GM21786 (cell line): Measurements from ENCODE around the gene BRAF.
A peak's percentile ranks its signal among the peaks of the same experiment; 100 is the strongest.
"Not testable (repeated sequence)": the region's sequence is repeated elsewhere in the genome, so short reads cannot be mapped to it uniquely, and the experiment has no call there.

ENCODE experiments used
- ATAC-seq: cut with Tn5 transposase; IDR thresholded peaks from one replicate; pipeline ENCODE4 v1.9.1; 2021; ENCODE audit not compliant: unreplicated experiment

Gene BRAF

GRCh38 chr7:140920745-140921144 is 4.0 kb downstream of the BRAF start:
- no peak for ATAC-seq

DNA sequence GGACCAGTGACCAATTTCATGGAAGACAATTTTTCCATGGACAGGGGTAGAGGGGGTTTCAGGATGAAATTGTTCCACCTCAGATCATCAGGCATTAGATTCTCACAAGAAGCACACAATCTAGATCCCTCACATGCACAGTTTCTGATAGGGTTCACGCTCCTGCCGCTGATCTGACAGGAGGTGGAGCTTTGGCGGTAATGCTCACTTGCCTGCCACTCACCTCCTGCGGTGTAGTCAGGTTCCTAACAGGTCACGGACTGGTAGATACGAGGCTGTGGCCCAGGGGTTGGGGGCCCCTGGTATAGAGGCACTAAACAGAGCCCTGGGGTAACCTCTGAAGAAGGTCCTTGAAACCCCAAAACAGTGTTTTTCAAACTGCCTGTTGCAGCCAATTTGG is 6.5 kb downstream of the BRAF start:
- no peak for ATAC-seq

DNA sequence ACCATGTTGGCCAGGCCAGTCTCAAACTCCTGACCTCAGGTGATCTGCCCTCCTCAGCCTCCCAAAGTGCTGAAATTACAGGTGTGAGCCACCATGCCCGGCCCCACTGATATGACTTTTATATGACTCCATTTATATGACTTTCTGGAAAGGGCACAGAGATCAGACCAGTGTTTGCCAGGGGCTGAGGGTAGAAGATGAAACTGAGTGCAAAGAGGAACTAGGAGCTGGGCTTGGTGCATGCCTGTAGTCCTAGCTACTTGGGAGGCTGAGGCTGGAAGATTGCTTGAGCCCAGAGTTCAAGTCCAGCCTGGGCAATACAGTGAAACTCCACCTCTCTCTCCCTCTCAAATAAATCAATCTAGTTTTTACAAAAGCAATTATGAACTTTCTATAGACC is 7.5 kb downstream of the BRAF start:
- no peak for ATAC-seq

DNA sequence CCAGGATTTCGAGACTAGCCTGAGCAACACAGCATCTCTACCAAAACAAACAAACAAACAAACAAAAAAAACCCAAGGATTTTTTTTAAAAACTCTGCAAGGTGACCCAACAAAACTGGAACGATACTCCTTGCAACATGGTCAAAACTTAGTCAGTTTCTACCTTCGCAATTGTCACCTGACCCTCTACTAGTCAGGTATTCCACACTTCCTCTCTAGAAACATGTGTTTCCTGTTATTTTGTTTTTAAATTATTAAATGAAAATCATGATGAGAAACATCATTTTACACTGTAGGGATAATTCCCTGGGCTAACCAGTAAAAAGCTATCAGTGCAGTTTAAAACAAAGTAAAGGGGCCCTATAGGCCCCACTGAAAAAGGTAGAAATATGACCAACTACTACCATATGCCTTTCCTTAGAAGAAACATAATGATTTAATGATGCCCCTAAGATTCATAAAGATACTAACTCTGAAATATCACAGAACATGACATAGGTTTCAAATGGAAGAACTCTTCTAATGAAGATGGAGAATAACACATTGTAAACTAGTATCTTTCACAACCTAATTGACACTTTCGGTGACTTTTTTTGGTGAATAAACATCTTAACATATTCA is 8.7 kb downstream of the BRAF start:
- no peak for ATAC-seq

GRCh38 chr7:140914083-140914482 is 10.6 kb downstream of the BRAF start:
- no peak for ATAC-seq

GRCh38 chr7:140913596-140913928 is 11.2 kb downstream of the BRAF start:
- ATAC-seq = not testable (repeated sequence)

DNA sequence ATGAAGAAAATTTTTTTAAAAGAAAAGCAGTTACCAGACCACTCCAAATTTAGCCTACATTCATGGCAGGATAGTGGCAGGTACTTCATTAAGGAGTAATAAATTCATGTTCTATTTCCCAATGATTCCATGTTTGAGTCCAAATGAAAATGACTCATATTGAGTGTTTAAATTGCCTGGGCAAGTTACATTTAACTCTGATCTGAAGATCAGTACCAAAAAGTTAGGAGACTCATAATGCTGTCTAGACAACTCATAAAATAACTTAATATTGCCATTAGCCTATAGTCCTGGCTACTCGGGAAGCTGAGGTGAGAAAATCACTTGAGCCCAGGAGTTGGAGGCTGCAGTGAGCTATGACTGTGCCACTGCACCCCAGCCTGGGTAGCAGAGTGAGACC is 13.0 kb downstream of the BRAF start:
- no peak for ATAC-seq

DNA sequence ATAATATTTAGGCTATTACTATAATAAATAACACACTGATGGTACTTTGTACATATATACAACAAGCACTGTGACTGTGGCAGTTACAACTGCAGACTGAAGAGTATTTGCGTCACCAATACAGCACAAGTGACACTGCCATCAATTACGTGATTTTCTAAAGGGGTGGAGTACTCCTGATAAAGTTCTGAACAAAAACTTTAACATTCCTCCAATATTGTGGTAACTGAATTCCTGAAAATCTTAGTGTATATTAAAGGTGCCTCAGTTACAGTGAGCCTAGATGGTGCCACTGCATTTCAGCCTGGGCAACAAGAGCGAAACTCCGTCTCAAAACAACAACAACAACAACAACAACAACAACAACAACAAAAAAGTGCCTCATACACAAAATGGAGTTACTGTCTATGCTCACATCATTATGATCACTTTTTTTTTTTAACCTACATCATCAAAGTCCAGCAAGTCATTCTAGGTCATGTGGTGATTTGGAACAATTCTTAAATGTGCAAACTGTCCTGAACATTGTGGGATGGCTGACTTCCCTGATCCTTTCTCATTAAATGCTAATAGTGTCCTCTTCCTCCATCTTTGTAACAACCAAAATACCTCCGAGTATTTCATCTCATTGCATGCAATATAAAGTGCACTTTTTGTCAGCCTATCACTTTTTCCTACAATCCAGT is 15.1 kb downstream of the BRAF start:
- ATAC-seq = no peak

- no peak for ATAC-seq
Measured at GRCh38 chr7:140908361-140908760, 16.4 kb downstream of the BRAF start.

- no peak for ATAC-seq
Measured at GRCh38 chr7:140903741-140904480, 20.8 kb downstream of the BRAF start.

- peak; percentile 75 for ATAC-seq
Measured at GRCh38 chr7:140902303-140902953, 22.3 kb downstream of the BRAF start.

GRCh38 chr7:140901941-140902302 is 22.8 kb downstream of the BRAF start:
- ATAC-seq = no peak

DNA sequence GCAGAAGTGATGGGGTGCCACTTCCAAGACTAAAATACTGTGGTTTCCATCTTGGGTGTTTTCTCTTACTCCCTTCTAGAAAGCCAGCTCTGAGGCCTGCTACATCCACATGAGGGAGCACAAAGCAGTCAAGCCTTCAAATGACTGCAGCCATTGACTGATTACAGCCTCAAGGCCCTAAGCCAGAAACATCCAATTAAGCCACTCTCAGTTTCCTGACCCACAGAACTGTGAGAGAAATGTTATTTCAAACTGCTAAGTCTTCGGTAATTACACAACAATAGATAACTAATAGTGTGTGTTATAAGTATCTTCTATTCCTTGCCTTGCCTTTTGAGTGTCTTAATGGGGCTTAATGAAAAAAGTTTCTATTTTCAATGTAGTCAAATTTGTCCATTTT is 24.8 kb downstream of the BRAF start:
- no peak for ATAC-seq

- ATAC-seq = no peak
Measured at GRCh38 chr7:140898786-140899536, 25.8 kb downstream of the BRAF start.

GRCh38 chr7:140896996-140897395 is 27.7 kb downstream of the BRAF start:
- ATAC-seq = no peak

DNA sequence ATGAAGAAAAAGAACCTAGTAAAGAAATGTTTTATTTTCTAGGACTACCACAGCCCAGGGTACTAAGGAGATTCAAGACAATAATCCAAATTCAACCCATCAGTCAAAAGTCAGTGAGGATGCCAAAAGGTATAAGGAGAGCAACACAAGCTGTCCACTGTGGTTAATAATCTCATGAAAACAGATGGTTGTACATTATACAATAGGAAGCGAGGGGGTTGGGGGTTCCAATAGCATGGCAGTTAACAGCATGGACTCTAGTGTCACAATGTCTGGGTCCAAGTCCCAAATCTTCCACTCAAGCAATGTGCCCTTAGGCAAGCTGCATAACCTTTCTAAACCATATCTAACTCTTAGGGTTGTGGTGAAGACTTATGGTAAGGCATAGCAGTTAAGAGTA is 35.1 kb downstream of the BRAF start:
- ATAC-seq = no peak

DNA sequence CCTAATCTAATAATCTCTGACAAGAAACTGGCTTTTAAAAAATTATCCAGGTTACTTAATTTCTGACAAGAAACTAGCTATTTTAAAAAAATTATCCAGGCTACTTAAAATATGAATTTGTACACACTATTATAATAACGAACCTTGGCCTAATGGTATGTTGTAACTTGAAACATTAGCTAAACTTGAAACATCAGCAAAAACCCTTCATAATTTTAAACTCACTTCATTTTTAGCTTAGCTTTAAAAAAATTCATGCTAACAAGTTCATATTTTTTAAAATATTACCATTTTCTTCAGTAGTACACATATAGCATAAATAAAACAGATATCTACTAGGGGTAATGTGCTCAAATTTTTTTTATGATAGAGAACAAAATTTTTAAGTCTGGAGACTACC is 35.6 kb downstream of the BRAF start:
- ATAC-seq = no peak

GRCh38 chr7:140888087-140888486 is 36.6 kb downstream of the BRAF start:
- ATAC-seq = no peak

DNA sequence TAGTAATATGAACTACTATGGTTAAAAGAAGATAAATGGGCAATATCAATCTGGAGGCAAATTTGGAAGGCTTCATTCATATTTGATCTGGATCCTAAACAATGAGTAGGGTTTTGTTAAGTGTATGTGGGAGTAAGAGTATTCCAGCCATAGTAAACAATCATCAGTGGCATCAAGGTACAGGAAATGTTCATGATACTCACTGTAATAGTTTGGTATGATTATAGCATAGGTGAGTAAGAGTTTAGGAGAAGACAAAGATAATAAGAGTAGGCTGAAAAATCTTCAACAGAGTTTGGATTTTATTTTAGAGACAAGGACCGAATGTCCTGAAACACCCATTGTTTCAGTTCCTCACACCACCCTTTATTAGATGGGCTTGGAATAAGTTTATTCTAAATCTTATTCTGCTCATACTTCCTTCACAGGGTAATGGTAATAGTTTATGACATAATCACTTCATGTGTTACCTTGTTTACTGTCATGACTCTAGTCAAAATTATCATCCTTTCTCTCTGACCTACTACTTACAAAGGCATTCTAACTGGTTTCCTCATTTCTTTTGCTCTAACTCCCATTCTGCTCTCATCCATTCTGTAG is 38.9 kb downstream of the BRAF start:
- ATAC-seq = no peak

DNA sequence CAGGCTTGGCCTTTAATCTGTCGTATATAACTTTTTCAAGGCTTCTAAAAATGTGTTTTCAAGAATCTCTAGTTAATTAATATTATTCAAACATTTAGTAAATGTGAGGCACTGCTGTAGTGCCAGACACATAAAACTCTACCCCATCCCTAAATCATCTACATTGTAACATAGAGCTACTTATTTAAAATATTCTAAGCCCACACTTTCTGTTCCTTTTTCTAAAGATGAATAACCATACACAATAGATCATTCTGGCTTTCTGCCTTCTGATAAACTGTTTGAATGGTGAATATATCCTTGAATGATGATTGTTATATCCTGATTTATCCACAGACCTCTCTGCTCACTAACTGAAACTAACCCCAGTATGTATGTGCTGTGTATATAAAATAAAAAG is 41.4 kb downstream of the BRAF start:
- ATAC-seq = peak; percentile 31

DNA sequence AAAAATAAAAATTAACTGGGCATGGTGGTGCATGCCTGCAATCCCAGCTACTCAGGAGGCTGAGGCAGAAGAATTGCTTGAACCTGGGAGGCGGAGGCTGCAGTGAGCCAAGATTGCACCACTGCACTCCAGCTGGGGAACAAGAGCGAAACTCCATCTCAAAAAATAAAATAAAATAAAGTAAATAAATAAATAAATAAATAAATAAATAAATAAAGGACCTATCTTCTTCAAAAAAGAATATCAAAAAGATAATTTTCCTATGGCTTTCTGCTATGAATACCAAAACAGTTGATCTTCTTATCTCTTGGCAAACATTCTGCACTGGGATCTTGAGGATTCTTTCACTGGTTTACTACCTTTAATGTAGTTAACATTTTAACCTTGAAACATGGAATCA is 41.9 kb downstream of the BRAF start:
- ATAC-seq = not testable (repeated sequence)
